ENCODE data around the gene GRID1. TPM values are rescaled to one million over a fixed set of nuclear protein-coding genes. Genes with fewer than 3 reads are reported as not detected.

The GRID1 gene
- total RNA-seq, 1 experiment from 2014 or later: 0.05 TPM

DNA sequence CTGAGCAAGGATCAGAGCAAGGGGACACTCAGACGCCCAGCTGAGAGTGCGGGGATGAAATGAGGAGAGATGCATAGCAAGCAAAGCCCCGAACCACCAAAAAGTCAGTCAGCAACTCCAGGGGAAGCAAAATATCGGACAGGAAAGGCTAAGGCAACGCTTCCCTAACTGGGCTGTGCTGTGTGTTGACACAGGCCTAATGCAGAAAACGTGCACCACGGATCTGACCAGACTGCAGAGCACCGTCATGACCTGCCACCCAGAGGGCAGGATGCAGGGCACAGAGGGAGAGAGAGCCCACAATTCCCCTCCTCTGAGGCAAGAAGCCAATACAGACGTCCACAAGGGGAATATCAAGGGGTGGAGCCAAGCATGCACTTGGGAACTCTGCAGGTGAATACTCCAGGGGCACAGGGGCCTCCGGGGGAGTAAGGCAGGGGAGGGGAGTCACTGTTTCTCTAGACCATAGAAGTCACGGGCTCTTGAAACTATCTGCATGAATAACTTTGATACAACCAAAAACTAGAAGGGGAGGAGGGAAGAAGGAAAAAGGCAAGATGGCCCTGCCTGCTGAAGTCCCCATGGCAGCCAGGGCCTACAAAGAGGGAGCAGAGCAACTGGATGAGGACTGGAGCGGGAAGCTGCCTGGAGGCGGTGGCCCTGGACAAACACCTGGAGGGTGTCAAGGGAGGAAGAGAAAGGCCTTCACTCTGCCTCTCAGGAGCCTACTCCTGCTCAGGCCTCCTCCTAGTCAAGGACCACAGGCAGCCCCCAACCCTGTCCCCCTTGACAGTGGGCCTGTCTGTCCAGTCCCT, 26.2 kb downstream of the GRID1 start:
- no peak for DNase-seq (ENCODE audit: extremely low read depth, low read depth)

DNA sequence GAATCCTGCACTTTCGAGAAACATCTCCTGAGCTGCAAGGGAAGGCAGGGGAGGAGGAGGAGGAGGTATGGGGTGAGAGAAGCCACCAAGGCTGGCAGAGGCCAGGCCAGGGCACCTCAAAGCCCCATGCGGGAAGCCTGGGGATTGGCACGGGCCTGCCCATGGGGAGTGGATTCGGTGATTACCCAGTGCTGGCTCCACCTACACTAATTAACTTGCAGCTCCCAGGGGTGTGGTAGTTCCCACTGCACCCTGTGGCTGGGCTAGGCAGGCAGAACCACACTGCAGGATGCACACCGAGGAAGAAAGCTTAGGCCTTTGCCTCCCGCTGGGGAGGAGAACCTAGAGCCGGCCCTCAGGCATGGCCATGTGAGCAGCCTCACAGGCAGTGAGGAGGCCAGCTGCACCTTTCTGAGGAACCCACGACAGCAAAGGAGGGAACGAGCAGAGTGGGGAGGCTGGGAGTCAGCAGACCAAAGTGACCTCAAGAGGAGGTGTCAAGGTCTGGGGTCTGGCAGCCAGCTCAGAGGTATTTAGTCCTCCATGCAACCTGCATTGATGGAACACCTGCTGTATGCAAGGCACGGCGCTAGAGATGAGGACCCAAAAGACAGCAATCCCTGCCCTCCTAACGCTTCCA, 27.2 kb downstream of the GRID1 start:
- DNase-seq (ENCODE audit: extremely low read depth, low read depth): no peak

GRCh38 chr10:86337121-86337601, 29.4 kb downstream of the GRID1 start:
- no peak for DNase-seq (ENCODE audit: extremely low read depth, low read depth)

DNA sequence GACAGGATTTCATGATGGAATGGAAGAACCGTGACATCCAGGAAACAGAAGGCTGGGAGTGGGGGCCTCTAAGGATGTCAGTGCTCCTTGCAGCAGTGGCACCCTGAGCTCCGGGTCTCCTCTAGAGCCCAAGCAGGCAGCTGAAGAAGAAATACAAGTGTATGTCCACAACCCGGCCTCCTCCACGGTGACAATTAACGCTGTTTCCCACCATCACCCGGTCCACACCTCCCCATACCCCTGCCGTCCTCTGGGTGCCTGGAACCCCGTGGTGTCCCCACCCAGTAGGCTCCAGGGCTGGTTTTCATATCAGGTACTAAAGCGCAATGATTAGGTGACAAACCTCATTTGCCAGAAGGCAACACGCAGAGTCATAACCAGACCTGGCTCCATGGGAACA, 30.3 kb downstream of the GRID1 start:
- DNase-seq (ENCODE audit: extremely low read depth, low read depth): no peak

DNA sequence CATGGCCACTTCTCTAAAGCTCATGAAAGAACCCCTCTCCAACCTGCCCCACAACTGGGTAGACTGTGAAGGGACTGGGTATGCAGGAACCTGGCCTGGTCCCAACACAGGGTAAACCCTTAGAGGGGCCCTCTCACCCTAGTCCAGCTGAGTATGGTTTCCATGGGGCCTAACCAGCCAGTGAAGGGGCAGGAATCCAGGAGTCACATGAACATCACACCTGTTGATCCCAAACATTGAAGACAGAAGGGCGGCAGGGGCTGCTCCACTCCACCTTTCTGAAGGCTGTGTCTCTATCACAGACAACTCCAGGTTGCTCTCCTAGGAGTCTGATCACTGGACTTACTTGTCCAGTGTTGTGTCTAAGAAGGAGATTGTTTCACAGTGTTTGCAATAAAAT, 30.8 kb downstream of the GRID1 start:
- no peak for DNase-seq (ENCODE audit: extremely low read depth, low read depth)

DNA sequence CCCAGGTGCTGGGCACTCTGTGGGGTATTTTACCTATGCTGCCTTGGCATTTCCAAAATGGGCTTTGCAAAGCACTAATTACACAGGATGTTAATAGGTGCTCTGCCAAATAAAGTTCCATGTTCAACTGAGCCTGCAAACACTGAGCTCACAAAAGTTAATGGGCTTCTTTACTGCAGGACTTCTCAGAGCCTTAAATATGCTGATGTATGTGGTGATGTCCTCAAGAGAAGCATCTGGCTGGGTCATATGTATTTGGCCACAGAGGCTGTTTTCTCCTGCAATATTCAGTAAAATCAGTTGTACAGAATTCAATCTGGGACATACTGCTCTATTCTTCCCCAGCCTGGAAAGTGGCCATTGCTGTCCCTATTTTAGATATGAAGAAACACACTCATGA, 31.3 kb downstream of the GRID1 start:
- DNase-seq (ENCODE audit: extremely low read depth, low read depth): no peak

DNA sequence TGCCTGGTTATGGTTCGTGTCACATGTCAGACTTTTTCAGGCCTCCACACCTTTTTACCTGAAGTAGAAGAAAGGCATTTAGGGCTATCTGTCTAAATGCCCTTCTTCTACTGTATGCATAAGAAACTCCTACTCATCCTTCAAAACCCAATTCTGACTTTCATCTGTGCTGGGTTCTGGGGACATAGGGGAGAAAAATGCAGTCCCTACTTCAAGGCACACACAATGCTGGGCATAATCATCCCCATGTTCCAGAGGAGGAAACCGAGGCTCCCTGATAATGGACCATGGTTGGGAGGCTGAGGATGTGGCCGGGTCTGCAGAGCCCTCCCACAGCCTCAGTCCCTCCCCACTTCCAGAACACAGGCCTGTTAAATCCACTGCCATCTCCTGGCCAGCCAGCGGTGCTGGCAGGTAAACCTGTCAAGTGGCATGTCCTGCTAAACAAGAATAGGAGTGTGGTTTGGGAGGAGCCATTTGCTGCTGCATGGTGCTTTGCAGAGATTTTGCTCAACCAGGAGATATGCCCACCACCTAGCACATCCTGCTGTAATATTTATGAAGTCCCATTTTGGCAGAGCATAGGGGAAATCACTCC, 32.0 kb downstream of the GRID1 start:
- DNase-seq (ENCODE audit: extremely low read depth, low read depth): no peak

DNA sequence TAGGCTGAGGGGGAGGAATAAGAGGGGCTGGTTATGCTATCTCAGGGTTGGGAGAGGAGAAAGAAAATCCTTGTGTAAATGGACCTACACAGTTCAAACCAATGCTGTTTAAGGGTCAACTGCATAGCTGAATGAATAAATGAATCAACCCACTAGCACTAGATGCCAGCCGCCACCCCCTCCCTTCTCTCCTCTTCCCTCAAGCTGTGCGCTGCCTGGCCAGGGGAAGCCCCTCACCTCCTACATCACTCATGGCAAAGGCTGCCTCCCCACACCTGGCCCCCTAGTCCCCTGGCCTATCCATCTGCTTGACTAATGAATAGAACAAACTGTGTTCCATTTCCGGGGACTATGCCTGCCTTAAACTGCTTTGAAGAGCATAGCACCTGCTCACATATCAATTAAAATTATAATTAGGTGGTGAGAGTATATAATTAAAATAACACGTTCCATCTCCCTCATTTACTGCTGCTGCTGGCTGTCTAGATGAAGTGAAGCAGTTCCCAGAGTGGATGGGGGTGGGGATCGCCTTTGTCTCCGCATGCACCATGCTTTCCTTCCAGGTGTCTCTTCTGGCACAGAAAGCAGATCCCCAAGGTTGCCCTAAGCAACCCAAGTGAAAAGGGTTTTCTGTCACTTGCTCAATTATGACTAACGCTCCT, 32.6 kb downstream of the GRID1 start:
- no peak for DNase-seq (ENCODE audit: extremely low read depth, low read depth)

- DNase-seq (ENCODE audit: extremely low read depth, low read depth): no peak
Measured at GRCh38 chr10:86331861-86332260, 34.7 kb downstream of the GRID1 start.

DNA sequence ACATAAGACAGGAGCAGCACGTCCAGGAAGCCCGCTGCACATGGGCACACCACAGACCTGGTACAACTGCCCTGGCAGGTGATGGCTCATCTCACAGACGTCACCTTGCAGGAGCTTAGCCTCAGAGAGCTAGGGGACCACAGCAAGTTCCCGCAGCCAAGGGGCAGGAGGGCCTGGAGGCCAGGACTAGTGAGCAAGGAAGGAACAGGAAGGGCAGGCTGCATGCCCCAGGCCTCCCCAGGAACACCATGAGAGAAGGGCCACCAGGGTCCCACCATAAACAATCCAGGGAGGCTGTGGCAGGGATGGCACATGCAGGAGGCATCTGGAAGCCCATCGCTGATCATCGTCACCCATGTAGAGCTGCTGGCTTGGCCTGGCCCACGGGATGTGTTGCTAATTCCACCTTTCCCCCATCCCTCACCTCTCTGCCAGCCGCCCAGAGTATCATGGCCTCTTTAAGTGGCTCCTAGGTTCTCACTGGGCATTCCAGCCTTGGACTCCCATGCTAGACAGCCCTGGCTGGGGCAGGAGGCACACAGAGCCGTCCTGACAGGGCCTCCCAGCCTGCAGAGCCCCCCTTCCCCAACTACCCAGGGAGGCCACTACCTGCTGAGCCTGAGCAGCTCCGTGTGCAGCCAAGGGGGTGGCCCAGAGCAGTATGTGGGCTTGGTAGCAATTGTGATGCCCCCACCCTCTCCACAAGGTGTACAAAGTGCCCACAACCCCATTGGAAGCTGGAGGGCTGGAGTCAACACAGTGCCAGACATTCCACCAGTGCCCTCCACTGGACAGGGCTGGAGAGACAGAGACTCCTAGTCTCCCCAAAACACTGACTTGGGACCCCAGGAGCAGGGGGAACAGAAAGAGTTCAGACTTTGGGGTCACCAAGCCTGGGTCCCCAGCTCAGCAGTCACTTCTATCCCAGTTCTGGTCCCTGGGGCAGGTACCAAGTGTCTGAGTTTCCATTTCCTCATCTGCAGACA, 35.5 kb downstream of the GRID1 start:
- DNase-seq (ENCODE audit: extremely low read depth, low read depth): no peak

- no peak for DNase-seq (ENCODE audit: extremely low read depth, low read depth)
Measured at GRCh38 chr10:86329896-86330680, 36.5 kb downstream of the GRID1 start.

DNA sequence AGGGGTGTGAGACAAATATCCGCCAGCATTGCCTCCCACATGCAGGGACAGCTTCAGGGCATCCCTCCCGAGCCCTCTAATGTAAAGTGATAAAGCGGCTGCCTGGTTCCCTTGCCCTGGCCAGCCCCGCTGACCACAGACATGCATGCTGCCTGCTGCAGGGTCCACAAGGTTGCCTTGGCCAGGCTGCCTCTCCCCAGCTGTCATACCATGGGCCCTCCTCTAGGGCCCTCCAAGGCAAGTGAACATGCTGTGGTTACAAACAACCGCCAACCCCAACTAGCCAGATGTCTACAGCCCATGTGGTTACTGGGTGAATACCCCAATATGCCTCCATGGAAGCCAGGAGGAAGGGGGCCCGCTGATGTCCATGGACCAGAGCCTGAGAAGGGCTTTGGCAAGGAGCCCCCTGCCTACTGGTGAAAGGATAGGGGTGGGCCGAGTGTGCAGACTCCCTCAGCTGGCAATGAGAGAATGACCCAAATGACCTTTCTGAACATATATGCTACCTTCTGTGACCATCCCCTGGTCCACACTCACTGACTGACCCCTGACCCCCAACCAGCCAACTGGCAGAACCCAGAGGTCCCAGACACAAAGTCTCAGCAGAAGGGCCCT, 37.4 kb downstream of the GRID1 start:
- no peak for DNase-seq (ENCODE audit: extremely low read depth, low read depth)

- no peak for DNase-seq (ENCODE audit: extremely low read depth, low read depth)
Measured at GRCh38 chr10:86327954-86328725, 38.5 kb downstream of the GRID1 start.

DNA sequence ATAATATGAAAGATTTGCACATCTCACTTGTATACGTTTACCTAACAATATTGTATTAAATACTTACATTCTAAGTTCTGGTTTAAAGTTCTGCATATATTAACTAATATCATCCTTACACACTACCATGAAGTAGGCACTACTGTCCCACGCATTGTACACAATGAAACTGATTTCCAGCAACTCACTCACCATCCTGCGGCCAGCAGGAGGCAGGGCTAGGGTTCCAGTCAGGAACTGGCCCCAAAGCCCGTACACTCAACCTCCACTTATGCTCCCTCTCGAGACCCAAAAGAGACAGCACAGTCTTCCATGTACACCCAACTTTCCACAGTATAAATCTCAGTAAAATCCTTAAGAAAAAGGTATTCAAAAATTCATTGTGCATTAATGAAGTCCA, 41.4 kb downstream of the GRID1 start:
- no peak for DNase-seq (ENCODE audit: extremely low read depth, low read depth)

DNA sequence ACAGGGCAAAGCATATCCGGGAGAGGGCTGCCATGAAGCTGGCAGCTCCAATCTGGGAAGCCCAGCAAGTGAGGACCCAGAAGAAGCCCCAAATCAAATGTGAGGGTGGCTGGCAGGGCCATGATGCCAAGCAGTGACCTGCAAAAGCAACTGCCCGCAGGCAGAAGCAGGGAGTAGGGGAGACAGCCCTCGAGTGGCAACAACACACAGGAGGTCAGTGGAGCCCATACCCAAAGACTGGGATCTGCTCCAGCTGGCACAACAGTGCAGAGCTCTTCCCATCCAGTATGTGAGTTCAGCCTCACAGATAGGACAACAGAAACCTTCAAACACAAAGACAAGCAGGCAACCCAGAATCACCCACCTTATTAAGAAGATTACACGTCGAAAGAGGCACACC, 45.0 kb downstream of the GRID1 start:
- DNase-seq (ENCODE audit: extremely low read depth, low read depth): no peak

DNA sequence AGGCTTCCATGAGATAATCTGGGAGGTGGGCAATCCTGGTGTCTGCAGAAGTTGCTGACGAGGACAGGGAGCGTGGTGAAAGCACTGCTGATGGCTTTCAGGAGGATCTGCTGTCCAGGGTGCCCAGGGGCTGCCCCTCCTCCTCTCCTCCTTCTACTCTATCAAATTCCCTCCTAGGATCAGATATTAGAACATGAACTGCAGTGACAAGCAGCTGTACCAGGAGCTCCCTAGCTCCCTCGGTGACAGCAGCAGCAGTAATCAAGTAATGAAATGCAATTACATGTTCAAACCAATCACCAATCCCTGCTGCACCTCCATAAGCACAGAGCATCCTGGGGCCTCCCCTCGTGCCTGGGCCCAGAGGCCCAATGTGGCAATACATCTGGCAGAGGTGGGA, 46.9 kb downstream of the GRID1 start:
- no peak for DNase-seq (ENCODE audit: extremely low read depth, low read depth)

DNA sequence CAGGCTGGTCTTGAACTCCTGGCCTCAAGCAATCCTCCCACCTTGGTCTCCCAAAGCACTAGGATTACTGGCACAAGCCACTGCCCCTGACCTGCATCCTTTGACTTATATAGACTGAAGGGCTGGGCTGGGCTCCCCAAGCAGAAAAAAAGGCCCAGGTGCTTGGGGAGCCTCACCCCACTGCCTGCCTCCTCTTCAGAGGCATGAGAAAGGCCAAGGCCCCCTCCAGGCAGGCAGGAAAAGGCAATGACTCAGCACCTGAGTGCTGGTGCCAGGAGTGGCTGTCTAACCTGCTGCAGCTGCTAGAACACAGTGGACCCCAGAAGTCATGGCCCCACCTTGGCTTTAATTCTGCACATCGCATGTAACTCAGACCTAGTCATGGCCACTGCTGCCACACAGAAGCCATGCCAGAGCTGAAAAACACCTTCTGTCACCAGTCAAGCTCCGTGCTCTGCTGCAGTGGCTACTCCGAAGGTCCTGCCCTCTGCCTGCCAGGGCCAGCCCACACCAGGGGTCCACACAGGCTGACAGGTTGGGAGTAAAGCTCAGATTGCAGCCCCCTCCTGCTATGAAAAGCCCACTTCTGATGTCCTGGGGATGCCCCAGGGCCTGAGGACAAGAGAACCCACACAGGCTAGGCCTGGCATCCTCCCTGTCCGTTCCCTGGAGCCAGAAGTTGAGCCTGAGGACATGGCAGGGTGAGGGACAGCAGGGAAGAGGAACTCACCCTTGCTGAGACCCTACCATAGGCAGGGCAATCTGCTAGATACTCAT, 48.5 kb downstream of the GRID1 start:
- no peak for DNase-seq (ENCODE audit: extremely low read depth, low read depth)

Measured in NCI-H460 (cell line).